Hepatocyte (in vitro differentiated cells): ENCODE measurements around the gene ANAPC2. TPM values are rescaled to one million over a fixed set of nuclear protein-coding genes. Genes with fewer than 3 reads are reported as not detected.
A peak's percentile ranks its signal among the peaks of the same experiment; 100 is the strongest.

Experiments used
- DNase-seq: peaks from one replicate; pipeline ENCODE4 v3.0.0-alpha.2; 2016; ENCODE audit warnings: low spot score
- H2AFZ ChIP-seq: fragments of 200-600 bp; sonication (generic); 2 replicates; pipeline ENCODE4 v1.6.0; 2016; ENCODE audit warnings: antibody characterized with exemption, mild to moderate bottlenecking
- H3K27ac ChIP-seq: fragments of 200-600 bp; sonication (generic); 2 replicates; pipeline ENCODE4 v1.5.1; 2016; ENCODE audit warnings: mild to moderate bottlenecking
- H3K27me3 ChIP-seq: fragments of 200-600 bp; sonication (generic); 2 replicates; pipeline ENCODE4 v1.6.1; 2016
- H3K36me3 ChIP-seq: fragments of 200-600 bp; sonication (generic); replicated peaks from 2 replicates; pipeline ENCODE4 v1.5.1; 2016; ENCODE audit warnings: low read depth; ENCODE audit not compliant: insufficient read depth
- H3K4me1 ChIP-seq: fragments of 200-600 bp; sonication (generic); 2 replicates; pipeline ENCODE4 v1.5.1; 2016; ENCODE audit warnings: mild to moderate bottlenecking, moderate library complexity; ENCODE audit not compliant: insufficient read depth
- H3K4me2 ChIP-seq: fragments of 200-600 bp; sonication (generic); 2 replicates; pipeline ENCODE4 v1.6.0; 2016
- H3K4me3 ChIP-seq: fragments of 200-600 bp; sonication (generic); 2 replicates; pipeline ENCODE4 v1.5.1; 2016; ENCODE audit warnings: mild to moderate bottlenecking
- H3K79me2 ChIP-seq: fragments of 200-600 bp; sonication (generic); 2 replicates; pipeline ENCODE4 v1.6.0; 2017; ENCODE audit warnings: mild to moderate bottlenecking
- H3K9me2 ChIP-seq: fragments of 200-600 bp; sonication (generic); replicated peaks from 2 replicates; pipeline ENCODE4 v1.6.0; 2017; ENCODE audit warnings: mild to moderate bottlenecking; ENCODE audit not compliant: insufficient read depth
- H3K9me3 ChIP-seq: fragments of 200-600 bp; sonication (generic); 2 replicates; pipeline ENCODE4 v1.5.1; 2016; ENCODE audit warnings: low read depth, mild to moderate bottlenecking
- H4K20me1 ChIP-seq: fragments of 200-600 bp; sonication (generic); 2 replicates; pipeline ENCODE4 v1.6.0; 2016; ENCODE audit warnings: mild to moderate bottlenecking; ENCODE audit not compliant: insufficient read depth, poor library complexity, severe bottlenecking
- EZH2 ChIP-seq: fragments of 200-600 bp; sonication (generic); IDR thresholded peaks from 2 replicates; pipeline ENCODE4 v1.6.1; 2016; ENCODE audit warnings: antibody characterized with exemption, mild to moderate bottlenecking, borderline replicate concordance
- EZH2phosphoT487 ChIP-seq: fragments of 200-600 bp; sonication (generic); IDR thresholded peaks from one replicate; pipeline ENCODE4 v1.6.1; 2018; ENCODE audit warnings: antibody characterized with exemption, mild to moderate bottlenecking, low read depth, moderate library complexity; ENCODE audit not compliant: unreplicated experiment, severe bottlenecking
- WGBS: methylation state at CpG from one replicate; pipeline ENCODE4 v1.1.6; 2016; ENCODE audit warnings: low lambda C conversion rate; ENCODE audit errors: missing lambda C conversion rate; 5-methylcytosine and 5-hydroxymethylcytosine counted together
- polyA plus RNA-seq: library from polyadenylated mRNA; unstranded; fragments of >200 nt; fragmentation: Nextera tagmentation; extraction: Ambion mirVana; gene quantifications from 2 replicates; pipeline ENCODE4 v1.2.1, GENCODE V29; 2016
- total RNA-seq: library from RNA; depleted of rRNA; stranded (reverse); fragments of >200 nt; gene quantifications from 2 replicates; pipeline ENCODE4 v1.2.3, GENCODE V29; 2014
- TF ChIP-seq, protein P1 (sequence below): fragments of 200-600 bp; sonication (generic); IDR thresholded peaks from 2 replicates; pipeline ENCODE4 v1.5.1; 2016; ENCODE audit warnings: antibody characterized with exemption, mild to moderate bottlenecking; ENCODE audit not compliant: poor library complexity

Gene ANAPC2
- total and polyA plus RNA-seq, 2 experiments from 2014 or later = 12.2 to 21.3 TPM

GRCh38 chr9:137140151-137141012, 48.0 kb downstream of the ANAPC2 start:
- no peaks in the 10 kb centered on the region for H3K36me3 ChIP-seq
- H3K27ac ChIP-seq = no peak overlapping the region
- H3K4me2 ChIP-seq = no peak overlapping the region
- no peak overlapping the region for H2AFZ ChIP-seq
- 70% methylated on average over 26 of the region's 26 CpGs for WGBS
- no peaks in the 10 kb centered on the region for H3K9me2 ChIP-seq
- no peaks in the 10 kb centered on the region for H3K79me2 ChIP-seq
- H3K4me3 ChIP-seq = no peak overlapping the region
- H3K4me1 ChIP-seq = no peaks in the 10 kb centered on the region
- TF ChIP-seq, protein P1, sequence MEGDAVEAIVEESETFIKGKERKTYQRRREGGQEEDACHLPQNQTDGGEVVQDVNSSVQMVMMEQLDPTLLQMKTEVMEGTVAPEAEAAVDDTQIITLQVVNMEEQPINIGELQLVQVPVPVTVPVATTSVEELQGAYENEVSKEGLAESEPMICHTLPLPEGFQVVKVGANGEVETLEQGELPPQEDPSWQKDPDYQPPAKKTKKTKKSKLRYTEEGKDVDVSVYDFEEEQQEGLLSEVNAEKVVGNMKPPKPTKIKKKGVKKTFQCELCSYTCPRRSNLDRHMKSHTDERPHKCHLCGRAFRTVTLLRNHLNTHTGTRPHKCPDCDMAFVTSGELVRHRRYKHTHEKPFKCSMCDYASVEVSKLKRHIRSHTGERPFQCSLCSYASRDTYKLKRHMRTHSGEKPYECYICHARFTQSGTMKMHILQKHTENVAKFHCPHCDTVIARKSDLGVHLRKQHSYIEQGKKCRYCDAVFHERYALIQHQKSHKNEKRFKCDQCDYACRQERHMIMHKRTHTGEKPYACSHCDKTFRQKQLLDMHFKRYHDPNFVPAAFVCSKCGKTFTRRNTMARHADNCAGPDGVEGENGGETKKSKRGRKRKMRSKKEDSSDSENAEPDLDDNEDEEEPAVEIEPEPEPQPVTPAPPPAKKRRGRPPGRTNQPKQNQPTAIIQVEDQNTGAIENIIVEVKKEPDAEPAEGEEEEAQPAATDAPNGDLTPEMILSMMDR = no peak
- TF ChIP-seq EZH2phosphoT487 = no peak
- no peak for TF ChIP-seq EZH2
- no peak for DNase-seq
- H4K20me1 ChIP-seq = no peaks in the 10 kb centered on the region
- peaks cover 72% of the 10 kb centered on the region for H3K27me3 ChIP-seq
- H3K9me3 ChIP-seq = no peaks in the 10 kb centered on the region

- Histone ChIP-seq H4K20me1 (no peaks in the 10 kb centered on the region), H3K27ac (no peak overlapping the region), H3K9me2 (no peaks in the 10 kb centered on the region), H3K36me3 (no peaks in the 10 kb centered on the region), H3K79me2 (no peaks in the 10 kb centered on the region), H2AFZ (no peak overlapping the region), H3K27me3 (peaks cover 72% of the 10 kb centered on the region), H3K9me3 (no peaks in the 10 kb centered on the region), H3K4me2 (no peak overlapping the region), H3K4me1 (no peaks in the 10 kb centered on the region), H3K4me3 (no peak overlapping the region)
- TF ChIP-seq EZH2 (no peak), EZH2phosphoT487 (no peak)
- TF ChIP-seq, protein P1 = no peak
- WGBS = 48% methylated on average over 28 of the region's 37 CpGs
- DNase-seq = no peak
These were observed 48.8 kb downstream of the ANAPC2 start for GRCh38 chr9:137139468-137140150.

DNA sequence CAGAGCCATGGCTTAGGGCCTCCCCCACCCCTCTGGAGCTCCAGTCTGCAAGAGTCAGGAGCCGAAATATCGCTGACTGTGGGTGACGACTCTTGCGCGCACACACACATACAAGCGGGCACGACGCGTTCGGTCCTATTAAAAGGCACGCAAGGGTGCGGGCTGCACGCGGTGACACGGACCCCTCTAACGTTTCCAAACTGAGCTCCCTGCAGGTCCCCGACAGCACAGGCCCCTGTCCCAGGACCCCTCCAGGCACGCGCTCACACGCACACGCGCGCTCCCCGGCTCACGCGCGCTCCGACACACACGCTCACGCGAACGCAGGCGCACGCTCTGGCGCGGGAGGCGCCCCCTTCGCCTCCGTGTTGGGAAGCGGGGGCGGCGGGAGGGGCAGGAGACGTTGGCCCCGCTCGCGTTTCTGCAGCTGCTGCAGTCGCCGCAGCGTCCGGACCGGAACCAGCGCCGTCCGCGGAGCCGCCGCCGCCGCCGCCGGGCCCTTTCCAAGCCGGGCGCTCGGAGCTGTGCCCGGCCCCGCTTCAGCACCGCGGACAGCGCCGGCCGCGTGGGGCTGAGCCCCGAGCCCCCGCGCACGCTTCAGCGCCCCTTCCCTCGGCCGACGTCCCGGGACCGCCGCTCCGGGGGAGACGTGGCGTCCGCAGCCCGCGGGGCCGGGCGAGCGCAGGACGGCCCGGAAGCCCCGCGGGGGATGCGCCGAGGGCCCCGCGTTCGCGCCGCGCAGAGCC, 49.5 kb downstream of the ANAPC2 start, which contains the start of gene GRIN1:
GRIN1 (plus strand) TSS at position 433 of the 746 bp plus-strand sequence. CDS start 333 bp downstream, outside the sequence.
- Histone ChIP-seq H3K9me3 (no peaks in the 10 kb centered on the region), H3K9me2 (no peaks in the 10 kb centered on the region), H4K20me1 (no peaks in the 10 kb centered on the region), H3K4me3 (no peak within 1 kb of the TSS), H3K4me2 (peak within 1 kb of the TSS; percentile 71), H3K27me3 (peaks cover 72% of the 10 kb centered on the region), H3K27ac (no peak within 1 kb of the TSS), H3K79me2 (no peaks in the 10 kb centered on the region), H3K4me1 (no peaks in the 10 kb centered on the region), H2AFZ (no peak within 1 kb of the TSS), H3K36me3 (no peaks in the 10 kb centered on the region)
- WGBS = 30% methylated on average over 48 of the region's 104 CpGs
- TF ChIP-seq EZH2 (peak; percentile 5), EZH2phosphoT487 (no peak)
- DNase-seq = peak; percentile 80
